ES-I3 (cell line): ENCODE data around the gene MEOX1.

Experiments used
- H3K36me3 ChIP-seq: 2 replicates; pipeline ENCODE4 v1.6.1; 2013; ENCODE audit warnings: mild to moderate bottlenecking, low read length, control low read depth, moderate library complexity; ENCODE audit not compliant: insufficient read depth
- H3K4me1 ChIP-seq: 2 replicates; pipeline ENCODE4 v1.6.1; 2013; ENCODE audit warnings: mild to moderate bottlenecking, control low read depth, low read length; ENCODE audit not compliant: insufficient read depth
- H3K9ac ChIP-seq: 2 replicates; pipeline ENCODE4 v1.6.1; 2013; ENCODE audit warnings: low read depth, mild to moderate bottlenecking, low read length, moderate library complexity
- H3K9me3 ChIP-seq: 2 replicates; pipeline ENCODE4 v1.6.1; 2013; ENCODE audit warnings: mild to moderate bottlenecking, low read length, moderate library complexity; ENCODE audit not compliant: control insufficient read depth, insufficient read depth

The MEOX1 gene

GRCh38 chr17:43591779-43592562, 69.8 kb downstream of the MEOX1 start:
- no peaks in the 10 kb centered on the region for H3K9me3 ChIP-seq
- no peak overlapping the region for H3K9ac ChIP-seq
- H3K36me3 ChIP-seq, result no peaks in the 10 kb centered on the region
- peaks cover 7% of the 10 kb centered on the region for H3K4me1 ChIP-seq

- H3K4me1 ChIP-seq, result peaks cover 7% of the 10 kb centered on the region
- H3K36me3 ChIP-seq, result no peaks in the 10 kb centered on the region
- H3K9me3 ChIP-seq, result no peaks in the 10 kb centered on the region
- no peak overlapping the region for H3K9ac ChIP-seq
These were observed 70.7 kb downstream of the MEOX1 start for GRCh38 chr17:43591001-43591400.
